HG02938 (cell line): ENCODE data around the gene VGF.

ENCODE experiments used
- ATAC-seq: cut with Tn5 transposase; IDR thresholded peaks from one replicate; pipeline ENCODE4 v1.9.1; 2021; ENCODE audit warnings: mild to moderate bottlenecking, moderate library complexity; ENCODE audit not compliant: unreplicated experiment

VGF gene

DNA sequence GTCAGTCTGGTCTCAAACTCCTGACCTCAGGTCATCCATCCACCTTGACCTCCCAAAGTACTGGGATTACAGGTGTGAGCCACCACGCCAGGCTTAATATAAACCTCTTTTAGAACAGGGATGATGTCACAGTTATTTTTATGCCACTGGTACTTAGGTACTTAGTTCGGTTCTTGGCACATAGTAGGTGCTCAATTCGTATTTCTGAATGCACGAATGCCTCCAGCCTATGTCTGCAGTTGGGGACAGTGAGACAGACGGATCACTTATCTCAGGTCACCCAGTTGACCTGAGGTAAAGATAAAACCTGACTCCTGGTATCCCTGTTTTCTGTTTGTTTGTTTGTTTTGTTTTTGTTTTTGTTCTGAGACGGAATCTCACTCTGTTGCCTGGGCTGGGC lies 20.8 kb upstream of the VGF start:
- no peak for ATAC-seq

GRCh38 chr7:101185258-101185839 lies 20.0 kb upstream of the VGF start:
- ATAC-seq = no peak

GRCh38 chr7:101180130-101180755 lies 14.9 kb upstream of the VGF start, which contains the start of gene NAT16:
Gene NAT16 (minus strand): TSS chr7:101180293. CDS start chr7:101174807, 5,486 bp downstream.
- ATAC-seq = no peak

- ATAC-seq = no peak
Observed at GRCh38 chr7:101179713-101180112, 14.3 kb upstream of the VGF start.

GRCh38 chr7:101179117-101179516 lies 13.7 kb upstream of the VGF start:
- ATAC-seq = no peak

- ATAC-seq = no peak
Observed at GRCh38 chr7:101177644-101178043, 12.3 kb upstream of the VGF start.

DNA sequence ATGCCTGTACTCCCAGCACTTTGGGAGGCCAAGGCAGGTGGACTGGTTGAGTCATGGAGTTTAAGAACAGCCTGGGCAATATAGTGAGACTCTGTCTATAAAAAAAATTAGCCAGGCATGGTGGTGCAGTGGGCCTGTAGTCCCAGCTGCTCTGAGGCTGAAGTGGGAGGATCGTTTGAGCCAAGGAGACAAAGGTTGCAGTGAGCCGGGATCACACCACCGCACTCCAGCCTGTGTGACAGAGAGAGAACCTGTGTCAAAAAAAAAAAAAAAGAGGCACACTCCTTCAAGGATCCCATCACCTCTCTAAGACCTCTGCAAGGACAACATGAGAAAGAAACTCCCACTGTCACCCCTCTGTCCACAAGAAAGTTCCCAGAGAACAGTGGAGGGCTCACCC lies 10.3 kb upstream of the VGF start:
- ATAC-seq = no peak

DNA sequence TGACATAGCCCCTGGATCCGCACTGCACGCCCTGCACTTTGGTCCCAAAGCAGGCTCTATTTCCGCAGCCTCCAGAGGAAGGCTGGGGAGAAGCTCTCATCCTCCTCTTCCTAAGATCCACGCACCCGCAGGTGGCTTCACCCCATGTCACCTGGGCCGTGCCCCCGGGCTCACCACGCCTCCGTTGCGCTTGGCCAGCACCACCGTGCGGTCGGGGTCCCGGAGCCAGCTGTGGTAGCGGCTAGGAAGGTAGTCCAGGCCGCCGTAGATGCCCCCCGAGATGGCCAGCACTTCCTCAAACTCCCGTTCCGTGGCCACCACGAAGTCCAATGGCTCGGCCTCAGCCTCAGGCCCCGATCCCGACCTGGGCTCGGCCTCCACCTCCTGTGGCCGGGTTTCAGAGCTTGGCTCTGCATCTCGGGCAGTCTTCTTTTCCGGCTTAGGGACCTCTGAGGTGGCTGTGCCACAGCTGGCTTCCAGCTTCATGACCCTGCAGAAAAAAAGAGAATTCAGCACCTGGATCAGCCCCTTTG lies 9.0 kb upstream of the VGF start:
- ATAC-seq = no peak

- no peak for ATAC-seq
Observed at GRCh38 chr7:101173752-101174244, 8.4 kb upstream of the VGF start.

- ATAC-seq = no peak
Observed at GRCh38 chr7:101172854-101173751, 7.7 kb upstream of the VGF start.

DNA sequence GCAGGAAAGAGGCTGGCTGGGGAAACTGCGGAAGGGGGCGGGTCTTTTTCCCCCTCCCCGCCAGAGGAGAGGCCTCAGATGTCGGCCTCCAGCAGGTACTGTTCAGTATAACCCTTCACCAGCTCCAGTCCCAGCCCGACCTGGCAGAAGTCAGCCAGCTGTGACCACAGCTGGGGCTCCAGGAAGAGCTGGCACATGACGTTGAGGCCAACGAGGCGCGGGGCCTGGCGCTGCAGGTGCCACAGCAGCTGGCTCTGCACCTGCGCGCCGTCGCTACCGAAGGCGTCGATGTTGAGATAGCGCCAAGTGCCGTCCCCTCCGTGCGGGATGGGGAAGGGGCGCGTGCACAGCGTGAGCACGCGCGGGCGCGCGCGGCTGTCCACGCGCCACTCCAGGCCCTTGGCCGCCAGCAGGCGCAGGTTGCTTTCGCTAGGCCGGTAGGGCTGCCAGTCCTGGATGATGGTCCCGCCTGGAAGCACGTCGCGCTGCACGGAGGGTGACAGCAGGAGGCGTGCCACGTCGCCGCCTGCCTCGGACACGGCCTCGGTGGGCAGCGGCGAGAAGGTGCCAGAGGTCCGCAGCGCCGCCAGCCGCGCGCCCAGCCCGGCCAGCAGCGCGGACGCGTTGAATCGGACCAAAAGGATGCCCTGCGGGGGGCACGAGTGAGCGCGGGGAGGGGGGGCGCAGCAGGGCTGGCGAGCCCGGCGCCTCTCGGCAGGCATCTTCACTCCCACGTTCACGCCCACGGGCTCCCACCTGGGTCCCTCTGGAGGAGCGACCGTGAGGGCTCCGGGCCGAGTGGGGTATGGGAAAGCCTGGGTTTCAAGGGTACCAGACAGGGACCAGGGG lies 6.9 kb upstream of the VGF start:
- no peak for ATAC-seq

DNA sequence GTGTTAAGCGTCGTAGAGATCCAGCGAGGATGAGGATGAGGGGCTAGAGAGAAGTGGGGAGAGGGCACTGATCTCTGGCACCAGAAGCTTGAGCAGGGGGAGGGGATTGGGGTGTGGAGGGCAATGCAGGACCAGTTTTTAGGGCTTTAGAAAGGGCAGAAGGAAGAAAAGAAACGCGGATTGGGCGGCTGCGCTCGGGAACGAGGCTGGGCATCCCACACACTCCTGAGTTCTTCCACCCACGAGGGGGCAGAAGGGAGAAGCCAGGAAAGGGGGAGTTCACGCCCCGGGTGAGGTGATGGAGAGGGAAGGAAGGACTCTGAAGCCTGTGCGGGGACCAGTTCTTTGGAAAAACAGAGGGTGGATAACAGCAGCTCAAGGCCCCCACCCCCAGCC lies 6.1 kb upstream of the VGF start:
- ATAC-seq = no peak

- ATAC-seq = no peak
Observed at GRCh38 chr7:101170617-101171441, 5.5 kb upstream of the VGF start.

- no peak for ATAC-seq
Observed at GRCh38 chr7:101169838-101170551, 4.6 kb upstream of the VGF start.

DNA sequence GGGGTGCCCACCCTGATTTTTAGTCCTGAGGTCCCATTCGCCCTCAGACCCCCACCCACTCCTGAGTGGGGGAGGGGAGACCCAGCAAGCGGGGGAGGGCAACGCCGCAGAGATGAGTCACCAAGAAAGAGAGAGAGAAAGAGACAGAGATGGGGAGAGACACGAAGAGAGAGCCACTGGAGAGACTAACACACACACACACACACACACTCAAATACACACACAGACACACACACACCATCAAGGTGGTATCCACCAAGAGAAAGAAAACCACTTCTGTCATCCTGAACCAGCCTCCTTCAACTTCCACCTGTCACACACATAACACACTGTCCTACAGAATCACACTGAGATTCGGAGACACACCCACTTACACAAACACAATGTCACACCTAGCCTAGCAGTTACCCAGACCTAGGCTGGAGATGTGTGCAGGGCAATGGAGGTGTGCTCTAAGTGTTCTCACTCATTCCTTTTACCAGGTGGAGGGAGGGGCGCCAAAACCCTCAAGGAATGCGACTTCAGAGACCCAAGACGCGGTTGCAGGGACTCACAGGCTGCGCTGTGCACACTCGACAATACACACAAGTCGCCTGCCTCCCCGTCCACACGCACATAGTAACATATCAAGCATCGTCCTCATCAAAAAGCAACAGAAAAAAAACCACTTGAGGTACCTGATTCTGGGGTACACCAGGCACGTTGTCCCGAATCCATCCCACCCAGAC lies 3.9 kb upstream of the VGF start:
- ATAC-seq = no peak

DNA sequence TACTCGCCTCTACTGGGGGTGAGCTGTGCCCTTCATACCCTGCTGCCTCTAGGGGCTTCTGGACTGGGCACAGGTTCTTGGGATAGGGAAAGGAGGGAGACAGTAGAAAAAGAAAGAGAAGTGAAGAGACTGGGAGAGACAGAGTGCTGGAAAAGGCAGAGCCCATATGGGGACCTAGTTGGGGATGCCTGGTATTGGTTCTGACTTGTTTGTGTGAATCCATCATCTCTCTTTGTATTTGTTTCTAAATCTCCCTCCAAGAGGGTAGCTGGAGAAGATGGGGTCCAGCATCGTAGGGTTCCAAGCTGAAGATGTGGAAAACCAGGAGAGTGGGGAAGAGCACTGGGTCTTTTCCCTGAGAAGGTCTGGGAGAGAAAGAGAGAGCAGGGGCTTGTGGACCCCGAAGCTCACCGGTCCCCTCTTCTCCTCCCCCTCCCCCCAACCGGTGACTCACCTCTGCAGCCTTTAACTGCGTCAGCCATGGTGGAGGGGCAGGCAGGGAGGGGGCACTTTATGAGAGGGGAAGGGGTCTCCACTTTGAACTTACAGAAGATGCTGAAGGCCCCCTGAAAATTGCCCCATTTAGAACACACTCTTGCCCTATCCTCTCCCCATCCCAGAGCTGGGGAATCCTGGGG lies 3.2 kb upstream of the VGF start:
- ATAC-seq = no peak

- no peak for ATAC-seq
Observed at GRCh38 chr7:101167645-101168411, 2.5 kb upstream of the VGF start.
